Measurements from ENCODE around the gene LZIC. TPM values are rescaled to one million over a fixed set of nuclear protein-coding genes. Genes with fewer than 3 reads are reported as not detected.
"Not testable (repeated sequence)": the region's sequence is repeated elsewhere in the genome, so short reads cannot be mapped to it uniquely, and the experiment has no call there.

Gene LZIC
- total RNA-seq, 4 donors from 2014 or later: 15.1 to 31.8 (median 19.9) TPM

DNA sequence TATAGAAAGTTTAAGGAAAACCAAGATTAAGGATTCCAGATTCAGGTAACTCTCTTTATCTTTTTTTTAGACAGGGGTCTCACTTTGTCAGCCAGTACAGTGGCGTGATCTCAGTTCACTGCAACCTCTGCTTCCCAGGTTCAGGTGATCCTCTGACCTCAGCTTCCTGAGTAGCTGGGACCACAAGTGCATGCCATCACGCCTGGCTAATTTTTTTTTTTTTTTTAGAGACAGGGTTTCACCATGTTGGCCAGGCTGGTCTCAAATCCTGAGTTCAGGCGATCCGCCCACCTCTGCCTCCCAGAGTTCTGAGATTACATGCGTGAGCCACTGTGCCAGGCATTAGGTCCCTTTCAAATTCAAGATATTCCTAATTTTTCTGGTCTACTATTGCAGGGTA is 15.9 kb downstream of the LZIC start:
- DNase-seq (ENCODE audit: low spot score) (no peak), ATAC-seq (ENCODE audit: low FRiP score) (no peak)
- TF ChIP-seq, protein P1, sequence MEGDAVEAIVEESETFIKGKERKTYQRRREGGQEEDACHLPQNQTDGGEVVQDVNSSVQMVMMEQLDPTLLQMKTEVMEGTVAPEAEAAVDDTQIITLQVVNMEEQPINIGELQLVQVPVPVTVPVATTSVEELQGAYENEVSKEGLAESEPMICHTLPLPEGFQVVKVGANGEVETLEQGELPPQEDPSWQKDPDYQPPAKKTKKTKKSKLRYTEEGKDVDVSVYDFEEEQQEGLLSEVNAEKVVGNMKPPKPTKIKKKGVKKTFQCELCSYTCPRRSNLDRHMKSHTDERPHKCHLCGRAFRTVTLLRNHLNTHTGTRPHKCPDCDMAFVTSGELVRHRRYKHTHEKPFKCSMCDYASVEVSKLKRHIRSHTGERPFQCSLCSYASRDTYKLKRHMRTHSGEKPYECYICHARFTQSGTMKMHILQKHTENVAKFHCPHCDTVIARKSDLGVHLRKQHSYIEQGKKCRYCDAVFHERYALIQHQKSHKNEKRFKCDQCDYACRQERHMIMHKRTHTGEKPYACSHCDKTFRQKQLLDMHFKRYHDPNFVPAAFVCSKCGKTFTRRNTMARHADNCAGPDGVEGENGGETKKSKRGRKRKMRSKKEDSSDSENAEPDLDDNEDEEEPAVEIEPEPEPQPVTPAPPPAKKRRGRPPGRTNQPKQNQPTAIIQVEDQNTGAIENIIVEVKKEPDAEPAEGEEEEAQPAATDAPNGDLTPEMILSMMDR (IDR thresholded peaks at IDR 0.05): no peak

DNA sequence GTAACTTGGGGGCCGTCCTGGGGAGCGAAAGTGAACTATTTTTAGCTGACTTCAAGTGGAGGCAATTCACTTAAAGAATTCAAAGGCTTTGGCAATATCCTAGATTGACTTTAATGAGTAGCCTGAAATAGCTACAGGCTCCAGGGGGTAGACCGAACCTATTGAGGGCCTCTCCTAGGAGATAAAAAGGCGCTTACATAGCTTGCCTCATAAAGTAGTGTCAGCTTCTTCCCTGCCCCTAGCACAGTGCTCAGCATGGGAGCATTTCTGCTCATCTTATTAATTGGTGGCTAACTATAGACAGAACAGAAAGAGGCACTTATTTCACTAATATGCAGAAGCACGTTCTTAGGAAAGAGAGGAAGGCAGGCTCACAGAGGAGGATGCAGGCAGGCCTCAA is 20.8 kb downstream of the LZIC start:
- no peak for ATAC-seq (ENCODE audit: low FRiP score)
- TF ChIP-seq, protein P1 (IDR thresholded peaks at IDR 0.05): no peak
- no peak for DNase-seq (ENCODE audit: low spot score)

DNA sequence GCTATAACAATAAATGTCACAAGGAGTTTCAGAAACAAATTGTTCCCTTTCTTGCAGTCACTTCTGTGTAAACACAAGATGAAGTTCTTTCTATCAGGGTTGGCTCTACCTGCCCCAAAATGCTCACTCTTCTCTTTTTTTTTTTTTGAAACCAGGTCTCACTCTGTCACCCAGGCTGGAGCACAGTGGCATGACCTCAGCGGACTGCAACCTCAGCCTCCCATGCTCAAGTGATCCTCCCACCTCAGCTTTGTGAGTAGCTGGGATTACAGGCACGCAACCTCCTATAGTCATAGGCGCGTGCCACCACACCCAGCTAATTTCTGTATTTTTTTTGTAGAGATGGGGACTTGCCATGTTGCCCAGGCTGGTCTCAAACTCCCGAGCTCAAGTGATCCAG is 22.6 kb downstream of the LZIC start:
- TF ChIP-seq, protein P1 (IDR thresholded peaks at IDR 0.05): no peak
- DNase-seq (ENCODE audit: low spot score) (no peak), ATAC-seq (ENCODE audit: low FRiP score) (no peak)

DNA sequence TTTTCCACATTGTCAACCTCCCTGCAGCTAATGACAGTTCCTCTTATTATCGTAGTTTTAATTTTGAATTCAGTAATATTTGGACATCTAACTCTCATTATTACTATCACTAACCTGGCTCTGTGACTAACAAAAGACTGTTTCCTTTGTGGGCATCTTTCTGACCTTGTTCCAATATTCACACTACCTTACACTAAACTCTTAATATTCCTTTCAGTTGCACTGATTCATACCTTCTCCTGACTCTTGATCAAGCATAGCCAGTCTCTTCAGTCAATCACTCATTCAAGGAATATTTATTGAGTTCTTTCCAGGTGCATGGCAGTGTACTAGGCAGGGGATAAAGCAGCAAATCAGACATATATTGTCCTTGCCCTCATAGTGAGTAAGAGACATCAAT is 25.3 kb downstream of the LZIC start:
- TF ChIP-seq, protein P1 (IDR thresholded peaks at IDR 0.05): no peak
- DNase-seq (ENCODE audit: low spot score) (no peak), ATAC-seq (ENCODE audit: low FRiP score) (no peak)

DNA sequence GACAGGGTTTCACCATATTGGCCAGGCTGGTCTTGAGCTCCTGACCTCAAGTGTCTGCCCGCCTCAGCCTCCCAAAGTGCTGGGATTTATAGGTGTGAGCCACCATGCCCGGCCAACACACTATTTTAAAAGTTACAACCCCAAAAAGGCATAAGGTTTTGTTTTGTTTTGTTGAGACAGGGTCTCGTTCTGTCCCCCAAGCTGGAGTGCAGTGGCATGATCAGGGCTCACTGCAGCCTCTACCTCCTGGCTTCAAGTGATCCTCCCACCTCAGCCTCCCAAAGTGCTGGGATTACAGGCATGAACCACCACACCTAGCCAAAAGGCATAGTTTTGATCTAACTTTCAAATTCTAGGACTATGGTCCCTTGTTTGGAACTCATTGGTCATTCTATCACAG is 25.7 kb downstream of the LZIC start:
- DNase-seq (ENCODE audit: low spot score); ATAC-seq (ENCODE audit: low FRiP score): not testable (repeated sequence)

DNA sequence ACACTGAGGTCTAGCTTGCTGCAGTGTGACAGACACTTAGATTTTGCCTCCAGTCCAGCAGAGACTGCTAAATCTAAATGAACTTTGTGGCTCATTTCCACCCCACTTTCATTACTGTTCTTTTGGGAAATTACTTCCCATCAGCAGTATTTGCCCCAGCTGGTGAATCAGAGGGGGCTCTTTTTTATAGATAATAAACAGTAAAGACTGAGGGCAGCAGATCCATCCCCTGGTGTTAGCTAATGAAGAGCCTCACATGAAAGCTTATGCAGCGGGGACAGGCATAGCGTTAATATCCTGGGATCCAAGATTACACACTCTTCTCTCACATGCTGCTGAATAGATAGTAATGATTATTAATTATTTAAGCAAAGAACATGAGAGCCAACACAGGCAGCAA is 26.7 kb downstream of the LZIC start:
- ATAC-seq (ENCODE audit: low FRiP score): no peak
- TF ChIP-seq, protein P1 (IDR thresholded peaks at IDR 0.05): no peak
- no peak for DNase-seq (ENCODE audit: low spot score)

DNA sequence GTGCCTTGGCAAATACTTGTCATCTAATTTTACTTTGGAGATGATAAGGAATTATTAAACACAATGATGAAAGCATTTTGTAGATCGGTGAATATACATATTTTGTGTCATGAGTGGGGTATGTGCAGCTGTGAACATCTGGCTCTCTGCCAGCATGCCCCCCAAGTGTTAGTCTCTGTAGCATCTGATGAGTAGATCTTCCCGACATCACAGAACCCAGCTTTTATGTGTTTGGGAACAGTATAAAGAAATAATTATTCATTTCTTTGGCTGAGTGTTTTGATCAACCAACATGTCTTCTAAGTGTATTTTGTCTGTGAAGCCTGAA is 28.6 kb downstream of the LZIC start:
- no peak for ATAC-seq (ENCODE audit: low FRiP score)
- TF ChIP-seq, protein P1 (IDR thresholded peaks at IDR 0.05): no peak
- DNase-seq (ENCODE audit: low spot score): no peak
